ENCODE data around the gene P2RY8.
"Not testable (repeated sequence)": the region's sequence is repeated elsewhere in the genome, so short reads cannot be mapped to it uniquely, and the experiment has no call there.

Gene P2RY8

DNA sequence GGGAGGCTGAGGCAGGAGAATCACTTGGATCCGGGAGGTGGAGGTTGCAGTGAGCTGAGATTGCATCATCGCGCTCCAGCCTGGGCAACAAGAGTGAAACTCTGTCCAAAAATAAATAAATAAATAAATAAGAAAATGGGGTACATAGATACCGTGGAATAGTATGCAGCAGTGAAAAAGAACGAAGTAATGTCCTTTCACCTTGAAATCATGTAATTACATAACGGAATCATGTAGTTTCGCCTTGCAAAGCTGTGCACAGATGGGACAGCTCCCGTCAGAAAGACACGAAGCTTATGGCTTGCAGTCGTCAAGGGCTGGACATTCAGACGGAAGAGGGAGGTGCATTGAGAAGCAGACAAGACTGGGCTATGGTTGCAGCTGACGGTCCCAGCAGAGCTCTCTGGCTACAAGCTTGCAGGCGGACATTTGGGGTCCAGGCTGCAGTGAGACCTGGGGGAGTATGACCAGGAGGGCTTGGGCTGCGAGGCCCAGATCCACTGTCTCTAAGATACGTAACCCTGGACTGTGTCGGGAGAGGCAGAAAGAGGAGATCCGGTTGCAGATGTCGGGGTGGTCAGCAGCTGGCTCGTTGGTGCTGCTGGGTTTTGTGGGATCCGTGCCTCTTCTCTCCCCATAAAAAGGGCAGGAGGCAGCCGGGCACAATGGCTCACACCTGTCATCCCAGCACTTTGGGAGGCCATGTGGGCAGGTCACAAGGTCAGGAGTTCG is 6.2 kb upstream of the P2RY8 start:
- FAIRE-seq, result no peak

DNA sequence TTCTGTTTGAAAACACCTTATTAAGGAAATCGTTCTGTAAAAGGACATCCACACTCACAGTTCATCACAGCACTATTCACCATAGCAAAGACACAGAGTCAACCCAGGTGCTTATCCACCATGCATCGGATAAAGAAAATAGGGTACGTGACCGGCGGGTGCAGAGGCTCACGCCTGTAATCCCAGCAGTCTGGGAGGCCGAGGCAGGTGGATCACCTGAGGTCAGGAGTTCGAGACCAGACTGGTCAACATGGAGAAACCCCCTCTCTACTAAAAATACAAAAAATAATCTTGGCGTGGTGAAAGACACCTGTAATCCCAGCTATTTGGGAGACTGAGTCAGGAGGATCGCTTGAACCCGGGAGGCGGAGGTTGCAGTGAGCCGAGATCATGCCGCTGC is 2.2 kb upstream of the P2RY8 start:
- FAIRE-seq, result not testable (repeated sequence)

DNA sequence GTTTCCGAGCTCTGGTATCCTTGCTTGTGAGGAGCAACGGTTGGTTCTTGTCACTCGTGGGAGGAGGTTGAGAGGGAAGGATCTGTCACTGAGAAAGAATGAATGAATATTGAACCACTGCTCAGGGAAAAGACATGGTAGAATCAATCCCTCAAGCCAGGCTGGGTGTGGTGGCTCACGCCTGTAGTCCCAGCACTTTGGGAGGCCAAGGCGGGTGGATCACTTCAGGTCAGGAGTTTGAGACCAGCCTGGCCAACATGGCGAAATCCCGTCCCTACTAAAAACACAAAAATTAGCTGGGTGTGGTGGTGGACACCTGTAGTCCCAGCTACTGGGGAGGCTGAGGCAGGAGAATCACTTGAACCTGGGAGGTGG is 718 bp upstream of the P2RY8 start:
- not testable (repeated sequence) for FAIRE-seq

DNA sequence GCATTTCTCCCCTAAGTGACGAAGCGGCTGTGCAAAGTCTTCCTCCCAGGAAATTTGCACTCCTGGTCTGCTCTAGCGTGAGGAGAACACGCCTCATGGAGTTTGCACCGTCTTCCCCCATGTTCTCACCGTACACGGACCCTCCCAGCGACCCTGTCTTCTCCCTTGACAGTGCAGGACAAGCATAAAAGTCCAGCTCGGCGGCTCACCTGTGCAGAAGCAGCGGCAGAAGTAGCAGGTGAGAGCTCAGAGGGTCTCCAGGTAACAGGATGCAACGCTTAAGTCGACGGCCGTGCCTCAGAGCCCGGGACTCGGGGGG is 314 bp downstream of the P2RY8 start:
- no peak for FAIRE-seq

DNA sequence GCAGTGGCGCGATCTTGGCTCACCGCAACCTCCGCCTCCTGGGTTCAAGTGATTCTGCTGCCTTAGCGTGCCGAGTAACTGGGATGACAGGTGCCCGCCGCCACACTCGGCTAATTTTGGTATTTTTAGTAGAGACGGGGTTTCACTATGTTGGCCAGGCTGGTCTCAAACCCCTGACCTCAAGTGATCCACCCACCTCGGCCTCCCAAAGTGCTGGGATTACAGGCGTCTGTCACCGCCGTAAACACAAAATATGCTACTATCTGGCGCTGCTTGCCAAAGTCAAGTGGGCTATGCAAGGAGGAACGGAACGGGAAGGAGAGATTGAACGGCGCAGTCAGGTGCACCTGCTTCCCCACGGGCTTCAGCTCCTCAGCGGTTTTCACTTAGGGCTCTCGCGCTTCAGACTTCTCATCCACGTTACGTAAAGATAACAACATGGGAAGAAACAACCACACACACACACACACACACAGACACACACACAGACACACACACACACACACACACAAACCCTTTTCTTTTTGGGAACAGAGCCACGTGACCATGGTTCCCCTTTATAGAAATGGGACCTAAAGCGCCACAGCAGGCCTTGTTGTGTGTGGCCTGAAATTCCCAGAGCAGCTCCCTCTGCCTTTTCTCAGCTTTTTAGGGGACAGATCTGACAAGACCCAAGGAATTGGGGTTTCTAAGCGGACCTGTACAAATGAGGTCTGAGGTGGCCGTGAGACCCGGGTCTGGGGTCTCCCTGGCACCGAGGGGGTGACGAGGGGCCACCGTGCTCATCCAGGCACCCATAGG is 1.5 kb downstream of the P2RY8 start:
- no peak for FAIRE-seq

DNA sequence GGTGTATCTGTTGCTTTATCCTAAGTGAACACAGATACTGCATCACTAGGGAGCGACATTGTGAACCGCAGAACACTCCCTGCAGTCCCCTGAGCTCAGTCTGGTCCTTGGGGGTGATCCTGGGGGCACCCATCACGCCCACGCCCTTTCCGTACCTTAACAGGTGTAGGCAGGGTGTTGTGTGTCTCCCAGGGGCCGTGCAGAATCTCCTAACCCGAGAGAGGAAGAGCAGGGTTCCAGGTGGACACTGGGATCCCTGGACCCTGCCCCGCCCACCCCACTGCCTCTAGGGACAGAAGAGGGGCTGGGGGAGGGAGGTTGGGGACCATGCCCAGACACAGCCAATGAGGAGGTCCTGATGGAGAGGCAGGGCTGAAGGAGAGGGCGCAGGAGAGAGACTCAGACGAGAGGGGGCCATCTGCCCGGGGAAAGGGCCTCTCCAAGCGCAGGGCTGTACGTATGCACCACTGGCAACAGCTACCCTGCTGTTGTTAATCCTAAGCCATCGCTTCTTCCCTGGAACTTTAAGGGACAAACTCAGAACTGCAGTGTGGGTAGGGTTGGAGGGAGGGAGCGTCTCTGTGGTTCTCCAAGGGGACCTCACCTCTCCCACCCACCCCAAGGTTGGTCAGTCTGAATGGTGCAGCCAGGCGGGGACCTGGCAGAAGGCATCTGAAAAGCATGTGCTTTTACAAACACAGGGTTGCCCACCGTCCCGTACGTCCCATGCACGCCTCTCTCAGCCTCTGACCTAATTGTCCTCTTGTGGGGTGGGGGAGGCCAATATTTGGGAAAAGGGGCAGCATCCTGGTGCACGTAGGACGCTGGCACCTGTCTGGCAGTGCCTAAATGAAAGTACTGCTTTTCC is 2.5 kb downstream of the P2RY8 start:
- FAIRE-seq, result no peak

DNA sequence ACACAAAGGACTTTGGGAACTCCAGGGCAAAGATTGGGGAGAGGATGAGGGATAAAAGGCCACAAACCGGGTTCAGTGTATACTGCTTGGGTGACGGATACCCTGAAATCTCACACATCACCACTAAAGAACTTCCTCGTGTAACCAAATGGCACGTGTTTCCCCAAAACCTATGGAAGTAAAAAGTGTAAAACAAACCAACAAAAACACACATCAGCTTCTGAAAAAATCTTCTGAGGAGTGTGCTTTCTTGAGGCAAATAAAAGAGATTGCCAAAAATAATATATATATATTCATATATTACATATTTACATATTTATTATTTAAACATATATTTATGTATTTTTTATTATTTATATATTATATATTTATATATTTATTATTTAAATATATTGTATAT is 3.9 kb downstream of the P2RY8 start:
- no peak for FAIRE-seq

DNA sequence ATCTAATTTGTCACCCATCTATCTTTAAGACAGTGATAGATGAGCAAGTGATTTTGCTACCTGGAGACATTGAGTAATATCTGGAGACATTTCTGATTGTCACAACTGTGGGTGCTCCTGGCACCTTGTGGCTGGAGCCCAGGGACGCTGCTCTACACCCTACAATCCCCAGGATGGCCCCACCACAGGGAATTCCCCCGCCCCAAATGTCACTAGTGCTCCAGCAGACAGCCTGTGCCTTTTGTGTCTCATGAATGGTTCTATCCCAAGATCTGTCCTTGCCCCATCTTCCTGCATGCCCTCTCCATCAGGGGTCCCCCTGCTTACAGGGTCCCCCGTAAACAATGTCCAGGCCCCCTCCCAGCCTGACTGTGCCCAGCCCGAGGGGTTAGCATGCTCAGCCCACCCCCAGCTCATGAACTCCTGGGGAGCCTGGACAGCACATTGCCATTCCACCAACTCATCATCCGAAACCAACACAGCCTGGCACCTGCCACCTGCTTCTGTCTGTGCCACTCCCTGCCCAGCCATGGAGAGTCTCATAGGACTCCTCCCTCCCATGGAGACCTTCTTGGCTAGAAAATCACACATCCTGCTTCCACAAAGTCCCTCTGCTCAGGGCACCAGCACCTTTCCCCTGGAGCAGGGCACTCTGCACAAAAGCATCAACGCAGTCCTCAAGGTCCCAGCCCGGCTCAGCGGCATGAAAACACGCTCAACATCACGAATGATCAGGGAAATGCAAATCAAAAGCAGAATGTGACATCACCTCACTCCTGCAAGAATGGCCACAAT is 5.7 kb downstream of the P2RY8 start:
- no peak for FAIRE-seq

DNA sequence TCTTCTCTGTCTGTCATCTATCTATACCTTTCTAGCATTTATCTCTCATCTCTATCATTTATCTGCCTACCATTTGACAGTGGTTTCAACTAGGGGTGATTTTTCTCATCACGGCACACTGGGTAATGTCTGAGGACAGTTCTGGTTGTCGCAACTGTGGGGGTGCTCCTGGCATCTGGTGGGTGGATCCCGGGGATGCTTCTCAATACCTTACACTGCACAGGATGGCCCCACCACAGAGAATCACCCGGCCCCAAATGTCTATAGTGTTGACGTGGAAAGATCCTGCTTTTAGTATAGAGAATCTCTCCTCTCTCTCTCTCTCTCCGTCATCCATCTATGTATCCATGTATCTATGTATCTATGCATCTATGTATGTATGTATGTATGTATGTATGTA is 7.2 kb downstream of the P2RY8 start:
- no peak for FAIRE-seq

DNA sequence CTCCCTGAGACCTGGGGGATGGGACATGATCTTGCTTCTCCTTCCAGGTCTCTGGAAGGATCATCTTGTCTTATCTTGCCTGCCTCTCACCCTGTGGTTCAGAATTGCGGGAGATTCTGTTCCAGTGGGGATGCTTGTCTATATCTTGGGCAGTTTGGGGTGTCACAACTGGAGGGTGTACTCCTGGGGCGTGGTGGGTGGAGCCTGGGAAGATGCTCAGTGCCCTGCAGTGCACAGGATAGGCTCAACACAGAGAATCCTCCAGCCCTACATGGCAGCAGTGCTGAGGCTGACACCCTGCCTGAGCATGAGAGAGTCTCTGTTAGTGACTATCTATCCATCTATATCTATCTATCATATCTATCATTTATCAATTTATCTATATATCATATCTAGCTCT is 7.7 kb downstream of the P2RY8 start:
- no peak for FAIRE-seq

DNA sequence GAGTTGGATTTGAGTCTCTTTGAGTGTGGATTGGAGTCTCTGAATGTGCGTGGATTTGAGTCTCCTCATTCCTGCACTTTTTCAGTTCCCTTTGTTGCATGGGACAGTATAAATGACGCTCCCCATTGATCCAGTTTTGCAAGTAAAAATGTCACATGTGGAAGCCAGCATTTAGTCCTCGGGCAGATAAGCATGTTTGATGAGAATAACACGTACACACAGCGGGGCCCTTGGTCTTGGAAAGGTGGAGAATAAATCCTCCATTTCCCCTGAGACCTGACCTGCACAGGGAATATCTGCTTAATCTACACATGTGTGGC is 8.1 kb downstream of the P2RY8 start:
- FAIRE-seq, result no peak

DNA sequence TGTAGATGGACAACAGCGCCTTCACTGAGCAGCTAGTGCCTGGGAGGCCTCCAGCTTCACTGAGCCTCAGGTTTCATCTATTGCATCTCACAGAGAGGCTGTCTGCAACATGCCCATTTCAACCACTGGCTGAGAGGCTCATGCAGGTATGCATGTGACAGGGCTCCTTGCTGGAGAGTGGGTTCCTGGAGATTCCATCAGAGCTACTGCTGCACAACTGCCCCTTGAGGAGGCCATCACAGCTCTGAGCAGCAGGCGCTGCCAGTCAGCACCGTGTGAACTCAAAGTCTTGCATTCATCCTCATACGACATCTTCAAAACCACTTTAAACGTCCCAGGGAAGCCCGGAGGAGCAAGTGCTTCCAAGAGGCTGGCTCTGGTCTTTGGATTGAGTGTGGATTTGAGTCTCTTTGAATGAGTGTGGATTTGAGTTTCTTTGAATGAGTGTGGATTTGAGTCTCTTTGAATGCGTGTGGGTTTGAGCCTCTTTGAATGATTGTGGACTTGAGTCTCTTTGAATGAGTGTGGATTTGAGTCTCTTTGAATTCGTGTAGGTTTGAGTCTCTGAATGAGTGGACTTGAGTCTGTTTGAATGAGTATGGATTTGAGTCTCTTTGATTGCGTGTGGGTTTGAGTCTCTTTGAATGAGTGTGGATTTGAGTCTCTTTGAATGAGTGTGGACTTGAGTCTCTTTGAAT is 8.7 kb downstream of the P2RY8 start:
- FAIRE-seq, result no peak

DNA sequence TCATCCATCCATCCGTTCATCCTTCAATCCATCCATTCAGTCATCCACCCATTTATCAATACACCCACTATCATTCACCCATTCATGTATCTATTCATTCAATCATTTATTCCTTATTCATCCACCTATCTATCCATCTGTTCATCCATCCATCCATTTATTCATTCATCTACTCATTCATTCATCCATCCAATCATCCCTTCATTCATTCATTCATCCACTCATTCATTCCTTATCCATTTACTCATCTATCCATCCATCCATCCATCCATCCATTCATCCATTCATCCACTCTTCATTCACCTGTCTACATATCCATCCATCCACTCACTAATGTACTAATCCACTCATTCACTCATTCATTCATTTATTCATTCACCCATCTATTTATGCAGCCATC is 9.5 kb downstream of the P2RY8 start:
- FAIRE-seq, result no peak

DNA sequence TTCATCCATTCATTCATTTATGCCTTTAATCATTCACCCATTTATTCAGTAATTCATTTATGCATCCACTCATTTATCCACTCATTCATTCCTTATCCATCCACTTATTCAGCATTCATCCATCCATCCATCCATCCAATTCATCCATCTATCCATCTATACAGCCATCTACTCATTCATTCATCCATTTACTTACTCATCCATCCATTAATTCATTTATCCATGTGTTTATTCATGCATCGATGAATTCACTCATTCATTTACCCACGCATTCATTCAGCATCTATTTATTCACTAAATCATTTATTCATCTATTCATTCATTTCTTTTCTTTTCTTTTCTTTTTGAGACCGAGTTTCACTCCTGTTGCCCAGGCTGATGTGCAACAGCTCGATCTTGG is 10.4 kb downstream of the P2RY8 start:
- FAIRE-seq, result no peak

DNA sequence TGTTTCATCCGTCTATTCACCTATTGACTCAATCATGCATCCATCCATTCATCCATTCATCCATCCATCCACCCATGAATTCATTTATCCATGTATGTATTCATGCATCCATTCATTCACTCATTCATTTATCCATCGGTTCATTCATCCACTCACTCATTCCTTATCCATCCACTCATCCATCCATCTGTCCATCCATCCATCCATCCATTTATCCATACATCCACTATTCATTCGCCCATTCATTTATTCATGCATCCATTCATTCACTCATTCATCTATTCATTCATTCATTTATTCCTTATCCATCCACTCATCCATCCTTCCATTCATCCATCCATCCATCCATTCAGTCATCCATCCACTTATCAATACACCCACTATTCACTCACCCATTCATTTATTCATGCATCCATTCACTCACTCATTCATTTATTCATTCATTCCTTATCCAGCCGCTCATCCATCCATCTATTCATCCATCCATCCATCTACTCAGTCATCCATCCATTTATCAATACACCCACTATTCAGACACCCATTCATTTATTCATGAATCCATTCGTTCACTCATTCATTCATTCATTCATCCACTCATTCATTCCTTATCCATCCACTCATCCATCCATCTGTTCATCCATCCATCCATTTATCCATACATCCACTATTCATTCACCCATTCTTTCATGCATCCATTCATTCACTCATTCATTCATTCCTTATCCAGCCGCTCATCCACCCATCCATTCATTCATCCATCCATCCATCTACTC is 11.2 kb downstream of the P2RY8 start:
- no peak for FAIRE-seq

DNA sequence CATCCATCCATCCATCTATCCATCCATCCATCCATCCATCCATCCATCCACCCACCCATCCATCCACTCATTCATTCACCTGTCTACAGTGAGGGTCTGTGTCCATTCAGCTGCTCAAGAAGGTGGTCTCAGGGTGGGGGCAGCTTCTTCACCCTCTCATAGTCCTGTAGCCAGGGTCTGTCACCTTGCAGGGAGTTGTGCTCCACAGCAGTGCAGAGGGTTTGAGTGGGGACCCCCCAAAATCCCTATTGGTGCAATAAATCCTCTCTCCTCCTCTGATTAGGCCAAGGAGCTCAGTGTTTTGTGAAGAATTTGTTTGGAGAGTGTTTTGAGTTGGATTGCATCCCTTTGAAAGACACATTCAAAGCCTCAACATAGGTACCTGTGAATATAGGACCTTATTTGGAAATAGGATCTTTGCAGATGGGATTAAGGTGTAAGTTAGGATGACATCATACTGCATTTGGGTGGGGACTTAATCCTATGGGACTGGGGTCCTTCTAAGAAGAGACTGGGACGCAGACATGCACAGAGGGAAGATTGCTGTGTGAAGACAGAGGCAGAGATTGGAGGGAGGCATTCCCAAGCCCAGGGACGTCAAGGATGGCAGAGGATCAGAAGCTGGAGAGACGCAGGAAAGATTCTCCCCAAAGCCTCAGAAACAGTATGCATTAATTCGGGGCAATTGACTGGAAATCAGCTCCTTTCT is 12.0 kb downstream of the P2RY8 start:
- no peak for FAIRE-seq

DNA sequence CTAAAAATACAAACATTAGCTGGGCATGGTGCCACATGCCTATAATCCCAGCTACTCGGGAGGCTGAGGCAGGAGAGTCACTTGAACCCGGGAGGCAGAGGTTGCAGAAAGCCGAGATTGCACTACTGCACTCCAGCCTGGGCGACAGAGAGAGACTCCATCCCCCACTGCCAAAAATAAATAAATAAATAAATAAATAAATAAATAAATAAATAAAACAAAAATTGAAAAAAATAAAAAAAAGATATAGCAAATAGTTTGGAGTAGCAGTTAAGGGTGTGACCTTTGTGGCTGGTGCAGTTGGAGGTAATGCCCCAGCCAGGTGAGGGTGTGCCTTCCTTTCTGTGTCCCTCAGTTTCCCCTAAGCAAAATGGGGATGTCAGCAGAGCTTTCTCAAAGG is 14.1 kb downstream of the P2RY8 start:
- FAIRE-seq, result not testable (repeated sequence)

DNA sequence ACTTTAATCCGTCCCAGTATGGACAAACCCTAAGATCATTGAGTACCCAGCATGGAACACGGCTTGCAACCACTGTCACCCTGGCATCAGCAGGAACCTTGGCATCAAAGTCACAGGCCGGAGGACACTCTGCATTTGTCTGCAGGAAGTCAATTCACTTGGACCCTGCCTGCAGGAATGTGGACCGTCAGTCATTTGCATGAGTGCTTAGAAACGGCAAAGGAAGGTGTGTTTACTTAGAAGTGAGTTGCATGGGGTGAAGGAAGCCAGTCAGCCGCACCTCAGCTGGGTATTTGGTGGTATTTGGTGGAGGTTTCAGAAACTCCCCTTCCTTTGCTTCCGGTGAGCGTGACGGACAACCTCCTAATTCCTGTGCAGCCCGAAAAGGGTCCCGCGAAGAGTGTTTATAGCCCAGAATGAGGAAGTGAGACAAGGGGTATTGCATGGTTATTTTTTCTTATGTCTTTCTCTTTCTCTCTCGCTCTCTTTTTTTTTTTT is 15.5 kb downstream of the P2RY8 start:
- FAIRE-seq, result no peak

DNA sequence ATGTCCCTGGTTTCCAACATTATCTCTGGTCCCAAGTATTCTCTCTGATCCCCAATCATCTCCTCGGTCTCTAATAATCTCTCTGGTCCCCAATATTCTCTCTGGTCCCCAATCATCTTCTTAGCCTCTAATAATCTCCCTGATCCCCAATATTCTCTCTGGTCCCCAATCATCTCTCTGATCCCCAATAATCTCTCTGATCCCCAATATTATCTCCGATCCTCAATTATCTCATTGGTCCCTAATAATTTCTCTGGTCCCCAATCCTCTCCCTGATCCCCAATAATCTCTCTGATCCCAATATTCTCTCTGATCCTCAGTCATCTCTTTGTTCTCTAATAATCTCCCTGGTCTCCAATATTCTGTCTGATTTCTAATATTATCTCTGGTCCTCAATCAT is 16.6 kb downstream of the P2RY8 start:
- no peak for FAIRE-seq

DNA sequence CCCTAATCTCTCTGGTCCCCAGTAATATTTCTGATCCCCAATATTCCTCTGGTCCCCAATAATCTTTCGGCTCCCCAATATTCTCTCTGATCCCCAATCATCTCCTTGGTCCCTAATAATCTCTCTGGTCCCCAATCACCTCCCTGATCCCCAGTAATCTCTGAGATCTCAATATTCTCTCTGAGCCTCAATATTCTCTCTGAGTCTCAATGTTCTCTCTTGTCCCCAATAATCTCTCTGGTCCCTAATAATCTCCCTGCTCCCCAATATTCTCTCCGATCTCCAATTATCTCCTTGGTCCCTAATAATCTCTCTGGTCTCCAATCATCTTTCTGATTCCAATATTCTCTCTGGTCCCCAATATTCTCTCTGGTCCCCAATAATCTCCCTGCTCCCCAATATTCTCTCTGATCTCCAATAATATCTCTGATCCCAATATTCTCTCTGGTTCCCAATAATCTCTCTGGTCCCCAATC is 17.9 kb downstream of the P2RY8 start:
- FAIRE-seq, result no peak

DNA sequence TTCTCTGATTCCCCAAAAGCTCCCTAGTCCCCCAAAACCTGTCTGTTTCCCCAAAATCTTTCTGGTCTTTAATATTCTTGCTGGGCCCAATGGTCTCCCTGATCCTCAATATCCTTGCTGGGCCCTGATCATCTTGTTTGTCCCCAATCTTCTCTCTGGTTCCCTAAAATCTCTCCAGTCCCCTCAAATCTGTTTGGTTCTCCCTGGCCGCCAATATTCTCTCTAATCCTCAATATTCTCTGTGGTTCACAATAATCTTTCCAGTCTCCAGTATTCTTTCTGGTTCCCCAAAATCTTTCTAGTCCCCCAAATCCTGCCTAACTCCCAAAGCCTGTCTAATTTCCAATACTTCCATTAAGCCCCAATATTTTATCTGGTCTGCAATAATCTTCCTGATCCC is 18.5 kb downstream of the P2RY8 start:
- no peak for FAIRE-seq
